GM21381 (cell line): ENCODE results near the gene NBR1.
"Not testable (repeated sequence)": the region's sequence is repeated elsewhere in the genome, so short reads cannot be mapped to it uniquely, and the experiment has no call there.

Experiments
- ATAC-seq: cut with Tn5 transposase; IDR thresholded peaks from one replicate; pipeline ENCODE4 v1.9.1; 2021; ENCODE audit warnings: mild to moderate bottlenecking, moderate library complexity; ENCODE audit not compliant: unreplicated experiment

NBR1 gene

DNA sequence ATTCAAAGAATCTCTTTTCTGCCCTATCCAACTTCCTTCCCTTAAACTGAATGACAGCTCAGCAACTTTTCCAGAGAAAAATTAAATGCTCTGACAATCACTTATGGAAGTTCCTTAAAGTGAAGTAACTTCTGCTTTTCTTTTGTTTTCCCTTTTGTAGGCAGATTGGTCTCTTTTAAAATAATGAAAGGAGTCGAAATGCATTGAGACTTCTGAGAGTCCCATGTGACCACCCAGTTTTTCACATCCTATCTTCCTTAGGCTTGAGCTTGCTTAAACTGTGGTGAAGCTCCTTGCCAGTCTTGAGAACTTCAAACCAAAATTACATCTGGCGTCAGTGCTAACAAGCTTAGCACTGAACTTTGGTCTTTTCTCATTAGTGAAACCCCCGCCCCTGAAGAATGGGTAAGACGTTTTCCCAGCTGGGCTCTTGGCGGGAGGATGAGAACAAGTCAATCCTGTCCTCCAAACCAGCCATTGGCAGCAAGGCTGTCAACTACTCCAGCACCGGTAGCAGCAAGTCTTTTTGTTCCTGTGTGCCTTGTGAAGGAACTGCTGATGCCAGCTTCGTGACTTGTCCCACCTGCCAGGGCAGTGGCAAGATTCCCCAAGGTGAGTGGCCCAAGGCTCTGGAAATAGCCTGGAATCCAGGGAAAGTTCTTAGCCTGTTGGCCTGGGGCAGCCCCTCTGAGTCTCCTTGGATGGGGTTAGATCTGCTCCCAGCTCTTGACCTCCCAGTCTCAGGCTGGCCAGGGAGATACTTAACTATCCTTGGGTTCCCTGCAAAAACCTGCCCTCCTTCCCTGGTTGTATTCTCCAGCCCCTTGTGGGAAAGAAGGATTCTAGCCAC lies 41.9 kb downstream of the NBR1 start:
- ATAC-seq: no peak

DNA sequence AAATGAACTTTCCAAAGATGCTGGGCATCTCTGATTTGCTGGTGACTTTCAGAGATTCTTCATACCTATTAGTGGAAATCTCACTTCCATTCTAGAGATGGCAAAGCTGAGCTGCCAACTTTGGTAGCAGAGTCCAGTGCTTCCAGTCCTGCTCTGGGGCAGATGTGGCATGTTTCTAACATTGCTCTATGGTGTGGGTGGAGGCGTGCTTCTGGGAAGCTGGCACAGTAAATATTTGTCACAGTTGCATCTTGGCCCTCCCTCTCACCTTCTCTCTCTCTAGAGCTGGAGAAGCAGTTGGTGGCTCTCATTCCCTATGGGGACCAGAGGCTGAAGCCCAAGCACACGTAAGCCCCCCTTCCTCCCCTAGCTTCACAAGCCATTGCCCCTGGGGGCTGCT lies 42.5 kb downstream of the NBR1 start:
- ATAC-seq: no peak

DNA sequence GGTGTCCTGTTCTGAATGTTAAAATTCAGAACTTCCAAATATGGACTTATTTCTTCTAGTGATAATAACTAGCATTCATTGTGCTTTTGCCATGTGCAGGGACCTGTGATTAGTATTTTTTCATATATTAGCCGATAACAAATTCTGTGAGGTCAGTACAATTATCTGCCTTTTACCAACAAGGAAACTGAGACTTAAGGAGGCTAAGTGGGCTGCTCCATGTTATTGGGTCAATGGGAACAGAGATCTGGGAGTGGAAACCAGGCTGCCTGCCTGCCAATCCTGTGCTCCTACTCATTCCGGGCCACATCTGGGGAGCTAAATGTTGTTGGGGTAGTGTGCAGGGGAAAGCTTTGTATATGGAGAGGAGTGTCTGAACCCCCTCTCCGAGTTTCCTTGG lies 44.3 kb downstream of the NBR1 start:
- ATAC-seq: no peak

DNA sequence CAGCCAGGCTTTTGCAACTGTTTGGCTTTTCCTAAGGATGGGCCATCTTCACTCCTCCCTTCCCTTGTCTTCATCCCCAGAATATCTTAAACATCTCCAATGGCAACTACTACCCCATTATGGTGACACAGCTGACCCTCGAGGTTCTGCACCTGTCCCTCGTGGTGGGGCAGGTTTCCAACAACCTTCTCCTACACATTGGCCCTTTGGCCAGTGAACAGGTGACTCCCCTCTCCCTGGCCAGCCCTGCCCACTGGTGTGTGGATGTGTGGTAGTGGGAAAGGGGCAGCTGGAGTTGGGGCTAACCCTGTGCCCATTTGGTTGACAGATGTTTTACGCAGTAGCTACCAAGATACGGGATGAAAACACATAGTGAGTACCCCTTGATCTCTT lies 45.4 kb downstream of the NBR1 start:
- no peak for ATAC-seq

GRCh38 chr17:43216762-43217613 lies 46.0 kb downstream of the NBR1 start:
- no peak for ATAC-seq

GRCh38 chr17:43217614-43218087 lies 46.6 kb downstream of the NBR1 start:
- ATAC-seq: no peak

GRCh38 chr17:43219001-43219400 lies 48.0 kb downstream of the NBR1 start:
- no peak for ATAC-seq

- ATAC-seq: no peak
Observed at GRCh38 chr17:43219746-43220380, 48.8 kb downstream of the NBR1 start.

DNA sequence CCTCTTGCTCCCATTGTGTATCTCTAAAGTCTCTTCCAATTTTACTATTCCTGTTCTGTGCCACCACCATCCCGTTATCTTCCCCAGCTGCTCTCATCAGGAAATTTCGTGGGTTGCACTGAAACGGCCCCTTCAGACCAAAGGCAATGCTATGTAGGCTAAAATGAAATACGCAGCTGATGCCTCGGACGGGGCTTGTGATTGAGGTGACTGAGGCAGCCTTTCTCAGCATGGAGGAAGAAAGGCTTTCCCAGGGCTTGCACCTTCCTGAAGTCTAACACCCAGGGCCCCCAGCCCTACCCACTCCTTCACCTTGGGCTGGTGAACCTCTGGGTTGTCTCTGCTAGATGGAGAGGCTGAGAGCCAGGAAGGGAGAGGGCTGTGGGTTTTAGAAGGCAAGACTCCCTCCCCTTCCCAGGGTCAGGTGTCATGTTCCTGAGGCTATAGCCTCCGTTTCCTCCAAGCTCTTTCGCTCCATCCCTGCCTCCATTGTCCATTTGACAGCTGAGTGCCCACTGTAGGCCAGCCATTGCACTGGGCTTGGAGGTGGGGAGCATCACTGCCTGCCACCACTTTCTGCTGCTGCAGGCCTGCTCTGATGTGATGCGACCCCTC lies 49.6 kb downstream of the NBR1 start:
- ATAC-seq: no peak

- ATAC-seq: no peak
Observed at GRCh38 chr17:43224146-43224705, 53.2 kb downstream of the NBR1 start.

- ATAC-seq: no peak
Observed at GRCh38 chr17:43226393-43226792, 55.4 kb downstream of the NBR1 start.

- not testable (repeated sequence) for ATAC-seq
Observed at GRCh38 chr17:43228020-43228782, 57.2 kb downstream of the NBR1 start, which contains the start of gene CCDC200. Gene CCDC200 (minus strand): TSS chr17:43228623. CDS start chr17:43228554, 69 bp downstream.

- ATAC-seq: not testable (repeated sequence)
Observed at GRCh38 chr17:43231205-43232020, 60.4 kb downstream of the NBR1 start.

GRCh38 chr17:43232021-43232699 lies 61.1 kb downstream of the NBR1 start:
- ATAC-seq: not testable (repeated sequence)

GRCh38 chr17:43233263-43233662 lies 62.2 kb downstream of the NBR1 start:
- not testable (repeated sequence) for ATAC-seq

GRCh38 chr17:43233877-43234276 lies 62.9 kb downstream of the NBR1 start, which contains the start of gene RNU2-1:
Gene RNU2-1 (minus strand): TSS chr17:43233977.
- ATAC-seq: not testable (repeated sequence)

GRCh38 chr17:43239597-43239996 lies 68.6 kb downstream of the NBR1 start:
- not testable (repeated sequence) for ATAC-seq
